Peyer's patch (tissue), 4 donors: ENCODE measurements around the gene FAM107B. TPM values are rescaled to one million over a fixed set of nuclear protein-coding genes. Genes with fewer than 3 reads are reported as not detected.

Source experiments
- DNase-seq, 3 donors: peaks; one replicate each; pipeline ENCODE4 v3.0.0-alpha.2; 2017 to 2019
- H3K27ac ChIP-seq, 4 donors: fragments of 200-600 bp; sonication (generic); one replicate each; pipeline ENCODE4 v1.5.1; 2016 to 2019
- H3K27me3 ChIP-seq, 2 donors: fragments of 200-600 bp; sonication (generic); one replicate each; pipeline ENCODE4 v1.5.1; 2019
- H3K36me3 ChIP-seq, 3 donors: fragments of 200-600 bp; sonication (generic); one replicate each; pipeline ENCODE4 v1.5.1; 2016 to 2019
- H3K4me1 ChIP-seq, 4 donors: fragments of 200-600 bp; sonication (generic); one replicate each; pipeline ENCODE4 v1.5.1; 2016 to 2019
- H3K4me3 ChIP-seq, 4 donors: fragments of 200-600 bp; sonication (generic); 1 replicate in 3 of 4; 2 replicates in 1 of 4; pipeline ENCODE4 v1.5.1; 2016 to 2019; ENCODE audit warnings: mild to moderate bottlenecking in 1 of 4
- H3K9me3 ChIP-seq, 4 donors: fragments of 200-600 bp; sonication (generic); one replicate each; pipeline ENCODE4 v1.5.1; 2016 to 2019; ENCODE audit warnings: mild to moderate bottlenecking in 1 of 4
- POLR2A ChIP-seq, 2 donors: fragments of 450-650 bp; IDR thresholded peaks; one replicate each; pipeline ENCODE4 v1.5.1; 2017; ENCODE audit warnings: antibody characterized with exemption in 2 of 2, mild to moderate bottlenecking in 2 of 2, moderate library complexity in 2 of 2
- total RNA-seq, 4 donors: library from RNA; depleted of rRNA; stranded (reverse); fragments of >200 nt; gene quantifications; one replicate each; pipeline ENCODE4 v1.1.0, GENCODE V29; 2016
- TF ChIP-seq, protein P1 (sequence below), 6 experiments: fragments of 450-650 bp in 4 of 6; fragments of 200-600 bp in 2 of 6; sonication (generic) in 1 of 6; IDR thresholded peaks; one replicate each; pipeline ENCODE4 v1.5.1; 2017 to 2019; ENCODE audit warnings: antibody characterized with exemption in 6 of 6, mild to moderate bottlenecking in 3 of 6, moderate library complexity in 1 of 6

Gene FAM107B
- total RNA-seq, 4 donors from 2014 or later, result 36.6 to 89.1 (median 39.6) TPM

GRCh38 chr10:14803827-14804226 lies 29.1 kb upstream of the FAM107B start:
- Histone ChIP-seq H3K4me1 (peaks cover 0 to 4% (median 0%) of the 10 kb centered on the region in 4 donors), H3K27me3 (no peaks in the 10 kb centered on the region), H3K27ac (no peak overlapping the region)

GRCh38 chr10:14801723-14802122 lies 27.0 kb upstream of the FAM107B start:
- Histone ChIP-seq H3K9me3 (no peaks in the 10 kb centered on the region), H3K27ac (no peak overlapping the region), H3K4me1 (peaks cover 0 to 4% (median 0%) of the 10 kb centered on the region in 4 donors), H3K36me3 (no peaks in the 10 kb centered on the region), H3K4me3 (no peak overlapping the region), H3K27me3 (no peaks in the 10 kb centered on the region)
- TF ChIP-seq, protein P1, sequence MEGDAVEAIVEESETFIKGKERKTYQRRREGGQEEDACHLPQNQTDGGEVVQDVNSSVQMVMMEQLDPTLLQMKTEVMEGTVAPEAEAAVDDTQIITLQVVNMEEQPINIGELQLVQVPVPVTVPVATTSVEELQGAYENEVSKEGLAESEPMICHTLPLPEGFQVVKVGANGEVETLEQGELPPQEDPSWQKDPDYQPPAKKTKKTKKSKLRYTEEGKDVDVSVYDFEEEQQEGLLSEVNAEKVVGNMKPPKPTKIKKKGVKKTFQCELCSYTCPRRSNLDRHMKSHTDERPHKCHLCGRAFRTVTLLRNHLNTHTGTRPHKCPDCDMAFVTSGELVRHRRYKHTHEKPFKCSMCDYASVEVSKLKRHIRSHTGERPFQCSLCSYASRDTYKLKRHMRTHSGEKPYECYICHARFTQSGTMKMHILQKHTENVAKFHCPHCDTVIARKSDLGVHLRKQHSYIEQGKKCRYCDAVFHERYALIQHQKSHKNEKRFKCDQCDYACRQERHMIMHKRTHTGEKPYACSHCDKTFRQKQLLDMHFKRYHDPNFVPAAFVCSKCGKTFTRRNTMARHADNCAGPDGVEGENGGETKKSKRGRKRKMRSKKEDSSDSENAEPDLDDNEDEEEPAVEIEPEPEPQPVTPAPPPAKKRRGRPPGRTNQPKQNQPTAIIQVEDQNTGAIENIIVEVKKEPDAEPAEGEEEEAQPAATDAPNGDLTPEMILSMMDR (IDR thresholded peaks at IDR 0.05), result no peak
- DNase-seq, result no peak

More at GRCh38 chr10:14803827-14804226, 29.1 kb upstream of the FAM107B start:
- Histone ChIP-seq H3K36me3 (no peaks in the 10 kb centered on the region), H3K4me3 (no peak overlapping the region), H3K9me3 (no peaks in the 10 kb centered on the region)
- DNase-seq, result no peak
- TF ChIP-seq, protein P1 (IDR thresholded peaks at IDR 0.05), result no peak
- TF ChIP-seq POLR2A (IDR thresholded peaks at IDR 0.05), result no peak

- TF ChIP-seq POLR2A (IDR thresholded peaks at IDR 0.05), result no peak
- TF ChIP-seq, protein P1 (IDR thresholded peaks at IDR 0.05), result no peak
- H3K27ac ChIP-seq, result no peak overlapping the region
- no peak overlapping the region for H3K4me3 ChIP-seq
- no peaks in the 10 kb centered on the region for H3K27me3 ChIP-seq
- H3K36me3 ChIP-seq, result no peaks in the 10 kb centered on the region
- peaks cover 0 to 4% (median 0%) of the 10 kb centered on the region in 4 donors for H3K4me1 ChIP-seq
- H3K9me3 ChIP-seq, result no peaks in the 10 kb centered on the region
- no peak for DNase-seq
Observed at GRCh38 chr10:14800397-14800796, 25.7 kb upstream of the FAM107B start.

DNA sequence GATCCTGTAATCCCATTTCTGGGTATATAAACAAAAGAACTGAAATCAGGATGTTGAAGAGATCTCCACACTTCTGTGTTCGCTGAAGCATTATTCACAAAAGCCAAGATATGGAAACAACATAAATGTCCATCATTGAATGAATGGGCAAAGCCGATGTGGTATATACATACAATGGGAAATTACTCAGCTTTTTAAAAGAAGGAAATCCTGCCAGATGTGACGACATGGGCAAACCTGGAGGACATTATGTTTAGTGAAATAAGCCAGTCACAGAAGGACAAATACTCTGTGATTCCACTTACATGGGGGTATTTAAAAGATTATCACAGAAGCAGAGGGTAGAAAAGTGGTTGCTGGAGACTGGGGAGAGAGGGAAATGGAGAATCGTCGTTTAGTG lies 23.9 kb upstream of the FAM107B start:
- Histone ChIP-seq H3K27ac (no peak overlapping the region), H3K4me1 (peaks cover 0 to 4% (median 0%) of the 10 kb centered on the region in 4 donors), H3K9me3 (no peaks in the 10 kb centered on the region), H3K36me3 (no peaks in the 10 kb centered on the region), H3K27me3 (no peaks in the 10 kb centered on the region), H3K4me3 (no peak overlapping the region)
- TF ChIP-seq, protein P1 (IDR thresholded peaks at IDR 0.05), result no peak
- TF ChIP-seq POLR2A (IDR thresholded peaks at IDR 0.05), result no peak
- no peak for DNase-seq

DNA sequence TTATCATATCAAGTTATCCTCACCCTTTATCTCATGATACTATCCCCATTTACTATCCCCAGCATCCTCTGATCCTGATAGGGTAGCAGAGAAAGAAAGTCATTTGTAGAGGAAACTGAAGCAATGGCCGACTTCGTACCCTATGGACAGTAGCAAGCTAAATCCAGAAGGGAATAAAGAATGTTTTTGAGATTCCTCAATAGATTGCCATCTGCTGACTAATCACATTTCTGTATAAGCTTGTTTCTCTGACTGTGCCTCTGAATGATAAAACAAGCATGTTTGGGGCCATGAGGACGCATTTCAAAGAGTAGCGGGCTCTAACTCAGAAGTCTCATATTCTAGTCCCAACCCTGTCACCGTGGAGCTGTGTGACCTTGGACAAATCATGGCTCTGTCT lies 13.2 kb upstream of the FAM107B start:
- H3K4me1 ChIP-seq, result no peaks in the 10 kb centered on the region
- no peak overlapping the region for H3K4me3 ChIP-seq
- H3K27me3 ChIP-seq, result no peaks in the 10 kb centered on the region
- H3K27ac ChIP-seq, result no peak overlapping the region
- no peak for TF ChIP-seq POLR2A (IDR thresholded peaks at IDR 0.05)
- TF ChIP-seq, protein P1 (IDR thresholded peaks at IDR 0.05), result no peak
- no peak for DNase-seq
- H3K36me3 ChIP-seq, result no peaks in the 10 kb centered on the region
- H3K9me3 ChIP-seq, result peaks cover 0 to 4% (median 0%) of the 10 kb centered on the region in 4 donors
